ENCODE data around the gene HHAT.
A peak's percentile ranks its signal among the peaks of the same experiment; 100 is the strongest.

The HHAT gene

DNA sequence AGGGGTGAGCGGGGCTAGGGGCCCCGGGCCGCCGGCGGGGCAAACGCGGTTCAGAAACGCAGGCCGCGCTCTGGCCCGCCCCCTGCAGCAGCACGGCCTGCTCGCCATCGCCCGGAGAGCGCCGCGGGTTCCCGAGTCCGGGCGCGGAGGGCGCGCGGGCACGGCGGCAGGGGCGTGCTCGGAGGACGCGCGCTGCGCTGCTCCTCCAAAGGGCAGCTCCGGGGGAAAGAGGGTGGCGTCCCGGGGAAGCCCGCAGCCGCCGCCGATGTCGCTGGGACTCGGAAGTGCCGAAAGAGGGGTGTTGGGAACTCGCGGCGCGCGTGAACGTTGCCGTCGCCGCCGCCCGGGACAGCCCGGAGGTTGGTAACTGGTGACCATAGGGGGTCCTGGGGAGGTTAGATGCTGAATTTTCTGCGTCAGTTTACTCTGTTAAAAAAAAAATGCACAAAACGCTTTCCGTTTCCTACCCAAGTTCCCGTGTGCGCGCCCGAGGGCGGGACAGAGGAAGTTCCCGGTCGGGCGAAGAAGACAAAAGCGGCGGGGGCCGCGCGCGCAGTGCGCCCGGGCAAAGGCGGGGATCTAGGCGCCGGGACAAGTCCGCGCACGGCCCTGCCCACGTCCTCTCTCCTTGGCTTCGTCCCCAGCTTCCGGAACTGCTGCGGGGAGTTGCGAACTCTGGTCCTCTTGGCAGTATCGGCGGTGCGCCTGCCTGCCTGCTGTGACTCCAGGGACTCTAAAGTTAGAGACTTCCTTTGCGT, at the start of gene HHAT:
HHAT (plus strand) TSS at position 157 of the 758 bp plus-strand sequence. CDS start 20,074 bp downstream, outside the sequence.
- peak in 2 of 3 experiments; percentile 19 to 39 for DNase-seq (ENCODE audit: low read depth in 3 of 3)

DNA sequence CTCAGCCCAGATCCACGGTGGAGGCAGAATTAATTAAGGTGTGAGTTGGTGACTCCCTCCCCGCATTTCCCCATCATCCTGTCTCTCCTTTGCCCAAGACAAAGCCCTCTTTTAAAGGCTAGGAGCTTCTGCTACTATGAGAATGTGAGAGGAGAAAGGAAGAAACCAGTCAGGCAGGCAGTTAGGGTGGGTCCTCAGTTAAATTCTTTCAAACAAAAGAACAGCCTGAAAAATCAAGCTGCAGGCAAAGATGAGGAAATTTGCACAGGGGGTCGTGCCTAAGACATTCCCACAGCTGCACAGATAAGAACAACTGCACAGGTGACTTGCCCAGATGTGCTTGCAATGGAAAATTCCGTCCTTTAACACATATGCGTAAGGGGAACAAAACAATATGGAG, 48.5 kb upstream of the HHAT start:
- DNase-seq (ENCODE audit: low read depth in 3 of 3) = no peak

DNA sequence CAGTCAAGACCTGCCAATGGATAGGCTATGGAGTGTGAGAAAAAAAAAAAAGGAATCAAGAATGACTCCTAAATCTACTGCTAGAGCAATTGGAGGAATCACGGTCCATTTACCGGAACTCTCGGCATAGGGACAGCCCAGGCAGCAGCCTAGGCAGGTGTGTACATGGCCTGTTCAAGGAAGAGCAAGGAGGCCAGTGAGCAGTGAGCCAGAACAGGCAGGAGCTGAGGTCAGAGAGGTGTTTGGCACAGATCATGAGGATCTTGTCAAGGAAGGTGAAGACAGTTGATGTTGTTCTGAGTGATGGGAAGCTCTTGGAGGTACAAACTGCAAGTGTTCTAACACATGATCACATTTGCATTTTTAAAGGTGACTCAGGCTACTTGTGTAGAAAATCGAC, 40.6 kb upstream of the HHAT start:
- no peak for DNase-seq (ENCODE audit: low read depth in 3 of 3)

DNA sequence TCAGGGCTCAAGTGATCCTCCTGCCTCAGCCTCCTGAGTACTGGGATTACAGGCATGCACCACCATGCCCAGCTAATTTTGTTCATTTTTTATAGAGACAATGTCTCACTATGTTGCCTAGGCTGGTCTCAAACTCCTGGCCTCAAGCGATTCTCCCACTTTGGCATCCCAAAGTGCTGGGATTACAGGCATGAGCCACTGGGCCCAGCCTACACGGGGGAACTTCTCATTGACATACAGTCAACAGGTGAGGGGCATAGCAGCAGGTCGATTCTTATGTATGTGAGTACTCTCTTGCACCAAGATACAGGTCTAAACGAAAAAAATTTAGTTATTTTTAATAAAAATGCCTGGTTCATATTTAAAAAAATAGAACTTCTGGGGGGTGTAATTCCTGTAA, 39.5 kb upstream of the HHAT start:
- DNase-seq (ENCODE audit: low read depth in 3 of 3) = no peak

DNA sequence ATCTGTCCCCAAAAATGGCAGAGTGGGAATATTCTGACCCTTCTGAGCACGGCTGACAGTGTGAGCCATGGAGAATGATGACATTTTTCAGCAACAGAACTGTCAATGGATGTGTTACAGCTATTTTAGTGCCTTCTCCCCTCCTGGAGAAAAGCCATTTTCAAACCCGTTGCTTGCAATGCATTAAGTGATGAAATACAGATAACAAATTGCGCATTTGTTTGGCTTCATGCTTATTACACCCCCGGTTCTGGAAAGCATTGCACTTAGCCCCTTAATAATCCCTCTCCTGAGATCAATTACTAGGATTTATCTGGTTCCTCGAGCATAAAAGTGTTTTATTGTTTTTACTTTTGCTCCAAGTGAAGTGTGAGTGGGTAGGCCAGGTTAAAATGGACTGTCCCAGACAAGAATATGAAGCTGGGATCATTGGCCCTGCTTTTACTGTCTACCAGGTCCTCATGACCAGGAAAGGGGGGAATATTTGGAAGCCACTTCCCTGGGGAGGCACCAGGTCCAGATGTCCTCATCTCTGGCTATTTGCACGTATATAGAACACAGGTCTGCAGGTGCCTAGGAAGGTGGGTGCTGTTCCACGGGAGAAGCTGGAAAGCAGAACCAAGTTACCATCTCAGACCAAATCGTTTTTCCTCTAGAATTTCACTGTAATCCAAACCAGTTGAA, 37.5 kb upstream of the HHAT start:
- no peak for DNase-seq (ENCODE audit: low read depth in 3 of 3)

DNA sequence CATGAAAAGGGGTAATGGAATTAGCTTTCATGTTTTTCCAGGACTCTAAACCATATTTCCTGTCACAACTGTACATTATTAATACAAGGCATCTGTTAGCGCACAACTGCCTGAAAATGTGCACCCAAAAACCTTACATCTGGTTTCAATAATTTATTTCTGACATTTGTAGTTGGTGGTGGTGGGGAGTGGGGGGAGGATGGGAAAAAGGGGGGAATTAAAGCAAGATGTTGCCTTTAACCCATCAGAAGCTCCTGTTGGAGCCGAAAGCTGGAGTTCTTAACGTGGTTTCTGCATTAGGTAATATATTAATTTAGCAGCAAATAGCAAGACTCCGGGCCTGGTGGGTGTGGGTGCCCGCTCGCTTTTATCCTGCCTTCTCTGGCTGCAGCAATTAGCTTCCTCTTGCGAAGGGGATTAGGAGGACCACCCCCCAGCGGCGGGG, 36.9 kb upstream of the HHAT start:
- no peak for DNase-seq (ENCODE audit: low read depth in 3 of 3)

DNA sequence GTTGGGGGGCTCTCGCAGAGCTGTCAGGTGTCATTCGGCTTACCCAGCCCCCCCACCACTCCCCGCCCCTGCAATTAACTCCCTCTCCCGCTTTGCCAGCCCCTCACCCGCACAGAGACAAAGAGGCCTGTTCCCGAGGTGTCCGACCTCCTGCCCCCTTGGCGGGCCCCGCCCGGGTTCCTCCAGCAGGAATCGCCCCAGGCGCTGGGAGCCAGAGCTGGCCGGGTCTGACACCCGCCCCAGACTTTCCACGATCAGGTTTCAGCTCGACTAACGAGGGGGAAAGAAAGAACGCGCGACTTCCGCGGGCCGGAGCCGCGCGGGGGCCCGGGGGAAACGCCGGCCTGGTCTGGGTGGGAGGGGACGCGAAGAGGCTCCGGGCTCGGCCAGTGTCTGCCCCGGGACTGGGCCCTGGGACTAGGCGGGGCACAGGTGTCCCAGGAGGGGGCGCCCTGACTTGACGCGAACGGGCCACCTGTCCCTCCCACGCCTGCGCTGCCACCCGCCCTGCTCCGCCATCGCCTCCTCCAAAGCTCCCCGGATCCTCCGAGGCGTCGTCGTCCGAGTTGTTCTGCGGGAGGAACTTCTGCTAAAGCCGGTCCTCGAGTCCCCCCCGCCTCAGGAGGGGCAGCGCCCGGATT, 36.4 kb upstream of the HHAT start:
- DNase-seq (ENCODE audit: low read depth in 3 of 3) = peak in 1 of 3 experiments; percentile 26

DNA sequence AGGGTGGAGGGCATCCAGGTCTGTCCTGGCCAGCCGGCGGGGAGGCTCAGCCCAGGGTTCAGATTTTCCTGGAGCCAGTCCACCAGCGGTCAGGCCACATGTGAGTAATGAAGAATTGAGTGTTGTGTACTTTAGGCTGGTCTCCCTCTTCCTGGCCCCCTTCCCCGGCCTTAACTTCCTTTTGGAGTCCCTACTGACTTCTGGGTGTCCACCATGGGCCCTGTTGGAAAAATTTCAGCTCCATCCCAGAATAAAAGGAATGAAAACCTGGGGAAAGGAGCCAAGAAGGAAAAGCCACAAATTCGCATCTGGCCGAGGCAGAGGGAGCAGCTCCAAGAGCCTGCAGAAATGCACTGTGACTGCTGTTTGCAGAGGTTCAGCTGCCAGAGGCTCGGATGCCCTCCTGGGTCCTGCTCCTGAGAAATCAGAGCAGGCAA, 35.5 kb upstream of the HHAT start:
- DNase-seq (ENCODE audit: low read depth in 3 of 3) = no peak

DNA sequence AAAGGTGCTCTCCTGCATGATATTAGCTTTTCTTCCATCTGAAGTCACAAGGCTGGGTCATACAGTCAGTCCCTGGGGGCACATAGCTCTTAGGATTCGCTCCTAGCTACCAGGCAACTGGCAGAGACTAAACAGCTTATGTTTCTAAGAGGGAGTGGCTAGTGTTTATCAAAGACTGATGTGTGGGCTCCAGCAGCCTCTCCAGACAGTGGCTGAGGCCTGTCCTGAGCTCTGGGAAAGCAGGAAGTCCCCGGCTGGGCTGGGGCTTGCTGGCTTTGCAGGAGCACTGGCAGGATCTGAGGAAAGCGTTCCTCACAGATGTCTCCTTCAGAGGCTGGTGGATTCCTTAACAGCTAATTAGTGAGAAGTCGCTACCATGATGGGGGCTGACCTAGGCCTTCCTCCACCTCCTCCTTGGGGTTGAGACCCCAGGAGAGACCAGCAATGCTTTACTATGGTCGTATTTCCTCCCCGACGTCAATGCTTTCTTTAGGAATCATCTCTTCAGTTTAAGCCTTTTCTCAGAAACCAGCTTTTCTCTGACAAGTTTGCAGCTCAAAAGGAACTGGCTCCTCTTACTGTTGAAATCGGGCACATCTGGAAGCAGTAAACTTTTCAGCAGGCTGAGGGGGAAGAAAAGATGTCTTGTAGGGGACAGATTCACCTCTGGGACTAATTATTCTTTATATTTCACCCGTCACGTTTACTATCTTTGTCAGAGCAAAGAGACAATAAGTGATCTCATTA, 33.5 kb upstream of the HHAT start:
- no peak for DNase-seq (ENCODE audit: low read depth in 3 of 3)

DNA sequence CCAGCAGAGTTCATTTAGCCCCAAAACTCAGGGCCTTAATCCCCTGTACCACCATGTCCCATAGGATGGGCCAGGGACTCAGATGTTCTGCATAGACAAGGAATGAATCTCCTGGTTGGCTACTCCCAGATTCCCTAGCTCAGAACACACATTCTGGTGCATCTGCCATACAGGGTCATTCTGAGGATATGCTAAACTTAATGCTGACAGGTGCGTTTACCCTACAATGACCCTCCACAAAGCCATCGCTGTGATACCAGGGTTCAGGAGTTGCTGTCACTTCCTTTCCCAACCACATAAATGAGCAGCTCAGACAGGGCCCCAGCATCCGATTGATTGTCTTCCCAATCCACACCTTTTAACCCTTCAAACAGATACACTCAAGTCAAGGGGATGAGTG, 32.0 kb upstream of the HHAT start:
- no peak for DNase-seq (ENCODE audit: low read depth in 3 of 3)

DNA sequence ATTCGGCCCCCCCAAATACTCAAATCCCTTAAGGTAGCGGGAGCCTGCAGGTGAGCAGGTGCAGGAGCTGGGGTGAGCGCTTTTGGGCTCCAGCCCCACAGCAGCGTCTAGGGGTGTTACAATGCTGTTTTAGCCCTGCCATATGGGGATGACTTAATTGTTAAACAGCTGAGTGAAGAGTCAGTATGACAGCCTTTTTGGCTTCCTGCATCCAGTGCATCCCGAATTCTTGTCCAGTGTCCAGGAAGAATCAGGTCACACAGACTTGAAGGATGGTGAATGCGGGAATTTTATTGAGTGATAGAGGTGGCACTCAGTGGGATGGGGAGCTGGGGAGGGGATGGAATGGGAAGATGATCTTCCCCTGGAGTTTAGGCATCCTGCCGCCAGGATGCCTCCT, 30.4 kb upstream of the HHAT start:
- no peak for DNase-seq (ENCODE audit: low read depth in 3 of 3)

DNA sequence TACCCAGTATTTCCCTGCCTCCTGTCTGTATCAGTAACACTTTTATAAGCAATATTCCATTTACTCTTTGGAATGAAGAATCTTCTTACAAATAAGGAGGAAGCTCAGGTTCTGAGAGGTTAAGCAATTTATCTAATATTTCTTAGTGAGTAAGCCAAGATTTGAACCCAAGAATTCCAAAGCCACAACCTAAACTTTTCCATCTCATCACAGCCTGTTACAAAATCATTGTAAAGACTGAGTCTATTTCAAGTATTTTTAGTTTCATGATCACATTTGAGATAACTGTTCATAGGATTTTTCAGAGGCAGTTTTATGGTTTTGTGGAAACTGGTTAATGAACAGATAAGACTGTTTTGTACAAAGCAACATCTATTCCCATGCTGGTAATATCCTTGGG, 29.8 kb upstream of the HHAT start:
- no peak for DNase-seq (ENCODE audit: low read depth in 3 of 3)

DNA sequence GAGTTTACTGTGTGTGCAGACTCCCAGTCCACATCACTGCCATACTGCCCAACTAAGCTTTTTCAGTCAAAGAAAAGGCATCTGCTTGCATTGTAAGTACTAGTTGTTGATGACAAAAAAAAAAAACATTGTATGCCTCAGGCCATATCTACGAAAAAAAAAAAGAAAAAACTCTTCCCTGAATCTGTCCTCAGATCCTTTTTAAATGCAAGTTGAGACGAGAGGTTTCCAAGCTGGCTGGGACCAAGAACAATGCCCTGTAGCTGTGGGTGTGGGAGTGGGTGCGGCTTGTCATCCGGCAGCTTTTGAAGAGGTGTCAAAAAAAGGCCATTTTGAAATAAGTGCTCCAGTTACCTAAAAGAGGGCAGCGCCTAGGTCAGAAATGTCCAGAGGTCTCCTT, 29.2 kb upstream of the HHAT start:
- no peak for DNase-seq (ENCODE audit: low read depth in 3 of 3)

DNA sequence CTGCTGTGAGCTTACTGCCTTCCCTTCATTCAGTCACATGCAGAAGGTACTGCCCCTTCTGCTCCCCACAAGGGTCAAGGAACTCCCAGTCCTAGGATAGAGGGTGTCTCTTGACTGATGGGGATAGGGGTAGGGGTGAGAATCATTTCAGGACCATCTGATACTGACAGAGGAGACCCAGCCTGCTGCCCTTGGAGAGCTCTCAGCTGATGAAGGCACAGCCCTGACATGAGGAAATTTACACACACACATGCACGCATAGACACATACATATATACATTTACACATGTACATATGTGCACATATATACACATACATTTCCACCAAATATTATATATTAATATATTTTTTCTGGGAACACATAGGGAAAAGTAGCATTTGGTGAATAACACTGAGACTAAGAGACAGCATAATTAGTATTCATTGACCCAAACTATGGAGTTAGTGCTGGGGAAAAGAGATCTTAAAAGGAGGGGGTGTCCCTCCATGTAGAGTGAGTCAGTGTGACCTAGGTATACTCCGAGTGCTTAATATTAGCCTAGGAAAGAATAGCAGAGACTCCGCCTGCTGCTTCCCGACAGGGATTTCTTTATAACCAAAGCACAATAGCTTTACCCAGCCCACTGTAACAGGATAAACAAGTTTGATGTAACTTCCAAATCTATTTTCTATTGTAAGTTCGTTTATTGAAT, 27.6 kb upstream of the HHAT start:
- no peak for DNase-seq (ENCODE audit: low read depth in 3 of 3)

DNA sequence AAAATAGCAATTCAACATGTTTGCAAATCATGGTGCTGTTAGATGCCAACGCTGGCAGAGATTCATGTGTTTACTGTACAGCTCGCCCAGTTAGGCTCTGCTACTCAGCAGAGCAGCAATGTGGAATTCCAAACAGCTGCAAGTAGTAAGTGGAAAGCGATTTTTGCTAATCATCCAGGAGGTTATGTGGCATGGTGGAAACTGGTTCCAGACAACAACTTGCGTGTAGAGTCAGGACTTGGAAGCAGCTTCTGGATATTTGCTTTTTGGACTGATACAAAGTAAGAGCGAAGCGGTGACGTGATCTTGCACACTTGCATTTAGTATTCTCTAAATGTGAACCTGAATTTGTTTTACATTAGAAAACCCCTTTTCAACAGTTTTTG, 27.1 kb upstream of the HHAT start:
- DNase-seq (ENCODE audit: low read depth in 3 of 3) = no peak

DNA sequence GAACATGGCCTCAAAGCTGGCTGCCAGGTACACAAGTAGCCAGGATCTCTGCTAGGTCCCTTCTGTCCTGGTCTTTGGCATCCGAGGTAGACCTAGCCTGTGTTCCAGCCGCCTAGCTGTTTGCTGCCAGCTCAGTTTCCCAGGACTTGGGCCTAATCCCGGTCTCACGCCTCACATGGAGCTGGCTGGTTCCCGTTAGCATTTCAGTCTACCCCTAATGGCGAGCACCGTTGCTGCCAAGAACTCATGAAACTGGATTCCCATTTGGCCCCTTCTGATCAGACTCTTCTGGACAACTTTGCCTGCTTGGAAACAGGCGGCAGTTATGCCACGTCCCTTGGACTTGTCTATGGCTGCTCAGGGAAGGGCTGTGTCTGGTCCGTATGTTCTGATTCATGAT, 26.2 kb upstream of the HHAT start:
- no peak for DNase-seq (ENCODE audit: low read depth in 3 of 3)

DNA sequence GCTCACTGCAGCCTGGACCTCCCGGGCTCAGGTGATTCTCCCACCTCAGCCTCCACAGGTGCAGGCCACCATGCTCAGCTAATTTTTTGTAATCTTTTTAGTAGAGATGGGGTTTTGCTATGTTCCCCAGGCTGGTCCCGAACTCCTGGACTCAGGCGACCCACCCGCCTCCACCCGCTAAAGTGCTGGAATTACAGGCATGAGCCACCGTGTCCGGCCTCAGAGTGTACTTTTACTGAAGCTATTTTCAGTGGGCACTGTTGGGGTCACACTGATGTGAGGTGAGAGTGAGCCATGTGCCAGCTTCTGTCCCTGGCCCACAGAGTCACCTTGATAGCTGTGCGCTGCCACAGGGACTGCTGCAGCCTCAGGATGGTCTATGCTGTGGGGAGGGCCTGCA, 25.3 kb upstream of the HHAT start:
- no peak for DNase-seq (ENCODE audit: low read depth in 3 of 3)

DNA sequence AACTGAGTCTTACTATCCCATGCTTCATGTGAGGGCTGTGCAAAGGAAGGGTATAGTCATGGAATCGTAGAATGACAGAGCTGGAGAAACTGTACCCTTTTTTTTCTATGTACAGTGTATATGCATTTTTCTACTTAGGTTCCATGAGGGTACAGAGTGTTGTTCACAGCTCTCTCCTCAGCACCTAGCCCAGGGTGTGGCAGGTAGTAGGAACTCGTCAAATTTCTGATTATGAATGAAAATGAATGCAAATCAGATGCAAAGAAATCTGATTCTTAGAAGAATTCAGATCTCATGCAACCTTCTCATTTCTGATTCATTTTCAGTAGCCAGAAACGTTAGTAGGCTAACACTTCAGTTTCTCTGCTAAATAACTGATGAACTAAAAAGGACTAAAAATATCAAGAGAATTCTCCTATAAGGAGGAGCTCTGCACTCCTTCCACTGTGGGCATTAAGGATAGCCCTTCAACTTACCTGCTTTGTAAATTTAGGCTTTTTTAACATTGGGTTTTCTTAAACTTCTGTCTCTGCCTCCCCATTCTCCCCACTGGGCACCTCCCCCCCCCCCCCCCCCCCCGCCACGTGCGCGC, 18.0 kb upstream of the HHAT start:
- no peak for DNase-seq (ENCODE audit: low read depth in 3 of 3)

DNA sequence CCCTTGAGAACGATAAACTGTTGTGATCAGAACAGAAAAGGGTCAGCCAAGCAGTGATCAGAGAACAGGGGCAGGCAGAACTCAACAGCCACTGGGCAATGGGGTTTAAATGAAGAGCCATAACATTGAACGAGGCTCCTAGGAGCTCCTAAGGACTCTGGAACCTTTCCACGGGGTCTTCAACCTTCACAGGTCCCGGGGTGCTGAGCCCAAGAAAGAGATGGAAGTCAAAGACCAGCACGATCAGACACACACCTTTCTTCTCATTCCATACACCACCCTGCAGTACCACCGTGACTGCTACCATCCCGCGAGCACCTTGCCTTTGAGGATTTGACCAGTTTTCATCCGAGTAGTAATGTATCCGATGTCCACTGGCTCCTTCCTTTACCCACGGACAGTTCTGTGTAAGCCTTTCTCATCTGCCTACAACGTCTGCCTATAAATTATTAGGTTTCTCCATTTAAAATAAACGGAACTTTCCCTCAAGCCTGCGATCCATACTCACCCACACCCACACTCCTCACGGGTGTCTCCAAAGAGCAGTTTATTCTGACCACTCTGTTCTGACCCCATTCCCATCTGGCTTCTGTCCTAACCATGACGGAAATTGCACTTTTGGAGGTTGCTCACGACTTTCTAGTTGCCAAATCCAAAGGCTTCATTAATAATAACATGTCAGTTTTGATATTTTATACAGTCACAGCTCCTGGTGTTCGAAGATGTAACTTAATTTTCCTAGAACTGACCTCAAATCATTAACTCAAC, 16.8 kb upstream of the HHAT start:
- no peak for DNase-seq (ENCODE audit: low read depth in 3 of 3)

DNA sequence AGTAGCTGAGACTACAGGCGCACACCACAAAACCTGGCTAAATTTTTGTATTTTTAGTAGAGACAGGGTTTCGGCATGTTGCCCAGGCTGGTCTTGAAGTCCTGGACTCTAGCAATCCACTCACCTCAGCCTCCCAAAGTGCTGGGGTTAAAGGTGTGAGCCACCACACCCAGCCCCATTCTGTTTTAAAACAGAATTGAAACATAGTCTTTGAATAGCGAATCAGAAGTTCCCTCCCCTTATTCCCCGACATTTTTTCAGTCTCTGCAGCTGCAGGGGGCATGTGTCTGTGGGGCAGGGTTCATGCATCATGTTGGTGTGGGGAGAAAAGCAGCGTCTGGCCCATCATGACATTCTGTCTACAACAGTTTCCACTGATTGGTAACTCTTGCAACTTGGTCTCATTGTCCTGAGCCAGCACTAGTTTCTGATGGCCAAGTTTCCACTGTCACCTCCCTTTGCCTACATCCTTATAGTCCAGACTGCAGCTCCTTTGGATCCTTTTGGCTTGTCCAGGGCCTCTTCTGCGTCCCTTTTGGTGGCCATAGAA, 15.6 kb upstream of the HHAT start:
- DNase-seq (ENCODE audit: low read depth in 3 of 3) = no peak
